NCI-H526 treated with DMSO at 0.1 percent for 48 hours (cell line): ENCODE results near the gene PGLYRP3.

Experiments
- DNase-seq: peaks from one replicate; lab custom pipeline; 2025; lab: John Stamatoyannopoulos, UW

Gene PGLYRP3

DNA sequence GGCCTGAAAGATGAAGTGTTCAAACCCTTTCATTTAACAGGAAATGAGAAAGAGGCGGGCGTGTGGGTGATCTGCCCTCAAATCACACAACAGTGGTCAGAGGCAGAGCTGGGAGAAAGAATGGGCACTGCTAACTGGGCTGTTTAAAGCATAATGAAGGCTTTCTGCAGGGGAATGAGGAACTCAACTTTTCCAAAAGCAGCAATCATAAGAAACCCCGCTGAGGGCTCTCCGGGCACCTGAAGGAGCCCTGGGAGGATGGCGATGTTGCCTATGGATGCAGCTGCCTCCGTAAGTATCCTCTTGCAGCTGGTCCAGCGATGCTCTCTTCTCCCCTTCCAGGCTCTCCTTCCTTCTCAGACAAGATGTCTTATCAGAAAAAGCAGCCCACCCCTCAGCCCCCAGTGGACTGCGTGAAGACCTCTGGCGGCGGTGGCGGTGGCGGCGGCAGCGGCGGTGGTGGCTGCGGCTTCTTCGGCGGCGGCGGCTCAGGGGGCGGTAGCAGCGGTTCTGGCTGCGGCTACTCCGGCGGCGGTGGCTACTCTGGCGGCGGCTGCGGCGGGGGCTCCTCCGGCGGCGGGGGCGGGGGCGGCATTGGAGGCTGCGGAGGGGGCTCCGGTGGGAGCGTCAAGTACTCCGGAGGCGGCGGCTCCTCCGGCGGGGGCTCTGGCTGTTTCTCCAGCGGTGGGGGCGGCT, 52.0 kb downstream of the PGLYRP3 start:
- no peak for DNase-seq

DNA sequence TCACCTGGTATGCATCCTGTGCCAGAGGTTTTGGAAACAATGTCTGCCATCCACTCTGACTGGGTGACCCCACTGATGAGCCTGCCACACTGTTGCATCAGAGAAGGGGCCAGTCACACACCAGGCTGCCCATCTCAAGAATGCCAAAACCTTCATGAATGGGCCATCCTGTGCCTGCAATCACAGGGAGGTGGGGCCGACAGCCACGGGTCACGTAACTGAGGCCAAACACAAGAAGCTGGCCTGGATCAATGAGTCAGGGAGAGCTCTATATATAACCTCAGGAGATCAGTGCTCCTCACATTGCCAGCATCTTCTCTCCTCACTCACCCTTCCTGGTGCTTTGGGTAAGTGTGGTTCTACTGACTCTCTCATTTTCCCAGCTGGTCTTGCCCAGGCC, 53.4 kb downstream of the PGLYRP3 start, which contains the start of gene LORICRIN:
Gene LORICRIN, plus strand, starts transcription at position 301 of the 400 bp plus-strand sequence. CDS start 1,263 bp downstream, outside the sequence.
- DNase-seq, result no peak

DNA sequence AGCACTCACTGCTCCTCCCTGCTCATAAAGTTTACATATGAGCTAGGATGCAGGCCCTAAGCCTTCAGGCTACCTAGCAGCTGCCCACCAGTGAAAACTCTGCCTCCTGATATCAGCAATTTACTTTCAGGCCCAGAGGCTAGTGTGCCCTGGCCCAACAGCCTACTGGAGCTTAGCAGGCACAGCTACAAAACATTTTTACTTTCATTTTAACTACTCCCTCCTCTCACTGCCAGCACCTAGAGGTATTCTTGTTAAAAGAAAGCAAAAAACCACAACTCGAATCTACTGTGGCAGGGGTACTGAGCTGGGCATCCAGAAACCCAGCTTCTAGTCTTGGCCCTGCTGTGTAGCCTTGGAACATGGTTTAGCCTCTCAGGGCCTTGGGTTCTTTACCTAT, 59.1 kb downstream of the PGLYRP3 start:
- DNase-seq, result no peak

DNA sequence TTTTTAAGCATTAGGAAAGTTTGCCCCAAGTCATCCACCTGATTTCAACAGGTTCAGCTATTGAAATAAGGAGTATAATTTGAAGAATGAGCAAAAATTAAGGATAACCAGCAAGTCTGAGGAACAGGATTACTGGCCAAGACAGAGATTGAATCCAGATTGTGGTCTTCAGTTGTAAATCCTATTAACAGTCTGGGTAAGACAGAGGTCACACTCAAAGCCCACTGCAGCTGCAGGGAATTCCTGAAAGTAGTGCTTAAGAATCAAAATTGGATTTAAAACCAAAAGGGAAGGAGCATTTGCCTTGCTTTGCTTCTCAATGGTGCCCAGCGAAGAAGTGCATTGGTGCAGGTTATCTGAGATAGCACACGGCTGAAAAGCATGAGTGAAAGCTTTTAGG, 59.7 kb downstream of the PGLYRP3 start:
- no peak for DNase-seq

DNA sequence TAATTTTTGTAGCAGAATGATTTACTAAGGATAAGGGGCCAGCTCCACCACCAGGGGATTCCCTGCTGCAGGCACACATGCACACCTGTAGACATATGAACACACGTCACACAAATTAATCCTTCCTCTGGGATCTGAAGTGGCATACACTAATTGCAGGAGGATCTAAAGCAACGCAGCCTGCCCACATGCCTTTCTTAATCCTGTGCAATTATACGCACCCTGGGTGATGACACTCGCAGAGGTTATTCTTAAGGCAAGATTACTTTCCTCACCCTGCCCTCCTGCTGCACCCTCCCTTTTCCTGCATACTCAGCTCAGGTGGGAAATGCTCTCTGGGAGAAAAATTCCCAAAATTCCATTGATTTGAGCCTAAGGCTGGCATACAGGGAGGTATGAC, 60.8 kb downstream of the PGLYRP3 start:
- DNase-seq, result no peak

DNA sequence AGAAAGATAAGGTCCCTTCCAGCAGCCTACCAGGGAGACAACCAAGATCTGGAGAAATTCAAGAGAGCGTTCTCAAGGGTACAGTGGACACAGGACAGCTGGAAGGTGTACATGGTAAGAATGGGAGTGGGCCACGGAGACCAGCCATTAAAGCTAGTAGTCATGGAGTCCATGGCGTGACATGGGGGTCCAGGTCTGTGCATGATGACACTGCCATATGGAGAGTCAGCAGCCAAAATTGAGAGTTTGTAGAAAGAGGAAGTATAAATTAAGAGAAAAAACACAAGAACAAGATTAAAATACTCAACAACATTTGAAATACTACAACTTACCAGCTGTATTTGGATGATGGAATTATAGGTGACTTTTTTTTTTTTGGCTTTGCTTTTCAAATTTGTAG, 61.2 kb downstream of the PGLYRP3 start:
- no peak for DNase-seq

DNA sequence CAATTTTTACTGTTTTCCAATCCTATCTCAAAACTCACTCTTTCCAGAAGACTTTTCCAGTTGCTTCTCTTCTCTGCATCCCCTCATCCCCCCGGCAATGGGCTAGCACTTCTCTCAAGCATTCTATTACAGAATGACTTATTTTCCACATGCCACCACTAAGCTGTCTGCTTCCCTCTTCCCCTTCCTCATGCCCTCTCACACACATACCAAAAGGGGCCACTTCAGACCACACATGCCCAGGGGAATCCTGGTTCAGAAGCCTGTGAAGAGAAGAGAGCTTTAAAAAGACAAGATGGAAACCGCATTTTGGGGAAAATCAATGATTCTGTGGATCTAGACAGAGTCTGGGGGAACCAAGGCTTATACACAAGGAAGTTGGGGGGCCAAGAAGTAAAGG, 61.7 kb downstream of the PGLYRP3 start:
- DNase-seq, result no peak

DNA sequence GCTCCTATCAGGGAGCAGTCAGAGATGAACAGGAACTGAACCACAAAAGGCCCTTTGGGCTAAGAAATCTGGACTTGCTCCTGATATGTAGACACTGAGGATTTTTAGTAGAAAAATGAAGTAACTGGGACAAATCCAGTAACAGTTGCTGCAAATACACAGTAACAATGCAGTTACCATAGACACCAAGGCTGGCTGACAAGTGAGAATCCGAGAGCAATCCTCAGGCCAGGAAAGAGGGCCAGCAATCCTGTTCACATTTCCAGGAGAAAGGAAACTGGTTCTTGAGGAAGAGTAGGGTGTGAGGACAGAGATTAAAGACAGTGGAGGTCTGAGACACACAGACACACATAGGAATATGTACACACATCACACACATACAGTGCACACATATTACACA, 62.6 kb downstream of the PGLYRP3 start:
- no peak for DNase-seq

DNA sequence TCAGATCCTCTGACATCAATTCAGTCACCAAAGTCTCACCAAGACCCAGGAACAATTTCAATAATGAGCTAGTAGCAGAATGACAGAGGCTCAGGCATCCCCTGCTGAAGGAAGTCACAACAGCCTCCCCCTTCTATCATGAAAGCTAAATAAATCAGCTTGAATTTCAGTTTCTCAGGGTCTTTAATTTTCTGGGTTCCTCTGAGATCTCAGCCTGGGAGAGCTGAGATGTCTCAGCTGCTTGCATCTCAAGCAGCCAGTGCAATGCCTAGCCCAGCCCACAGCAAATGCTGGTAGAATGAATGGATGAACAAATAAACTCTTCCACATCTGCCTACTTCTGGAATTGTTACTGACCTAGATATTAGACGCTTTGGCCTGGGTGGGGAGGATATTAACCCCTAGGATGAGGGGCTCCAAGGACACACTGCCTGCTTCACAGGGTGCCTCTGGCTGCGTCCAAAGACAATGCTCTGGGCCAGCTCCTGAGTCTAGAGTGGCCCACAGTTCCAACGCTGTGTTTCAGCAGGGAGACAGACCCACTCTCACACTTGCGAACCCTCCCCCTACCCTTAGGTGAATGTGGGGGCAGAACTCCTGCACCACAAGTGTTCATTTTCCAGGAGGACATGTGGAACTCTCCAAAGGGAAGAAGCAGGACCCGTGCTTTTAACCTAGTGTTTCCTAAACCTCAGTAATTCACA, 64.4 kb downstream of the PGLYRP3 start:
- DNase-seq, result no peak
